Anterior cingulate cortex (tissue), 58 donors: ENCODE measurements around the gene CKAP2L.

Experiments used
- DNase-seq, 58 donors: peaks; one replicate each; lab custom pipeline; 2025; lab: John Stamatoyannopoulos, UW

Gene CKAP2L

DNA sequence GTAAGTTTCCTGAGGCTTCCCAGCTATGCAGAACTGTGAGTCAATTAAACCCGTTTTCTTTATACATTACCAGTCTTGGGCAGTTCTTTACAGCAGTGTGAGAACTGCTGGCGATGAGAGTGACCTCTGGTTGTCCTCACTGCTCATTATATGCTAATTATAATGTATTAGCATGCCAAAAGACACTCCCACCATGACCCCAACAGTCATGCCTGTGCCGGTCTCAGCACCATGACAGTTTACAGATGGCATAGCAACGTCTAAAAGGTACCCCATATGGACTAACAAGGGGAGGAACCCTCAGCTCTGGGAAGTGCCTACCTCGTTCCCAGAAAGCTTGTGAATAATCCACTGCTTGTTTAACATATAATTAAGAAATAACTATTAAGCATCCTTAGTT is 28.0 kb upstream of the CKAP2L start:
- DNase-seq, result no peak

DNA sequence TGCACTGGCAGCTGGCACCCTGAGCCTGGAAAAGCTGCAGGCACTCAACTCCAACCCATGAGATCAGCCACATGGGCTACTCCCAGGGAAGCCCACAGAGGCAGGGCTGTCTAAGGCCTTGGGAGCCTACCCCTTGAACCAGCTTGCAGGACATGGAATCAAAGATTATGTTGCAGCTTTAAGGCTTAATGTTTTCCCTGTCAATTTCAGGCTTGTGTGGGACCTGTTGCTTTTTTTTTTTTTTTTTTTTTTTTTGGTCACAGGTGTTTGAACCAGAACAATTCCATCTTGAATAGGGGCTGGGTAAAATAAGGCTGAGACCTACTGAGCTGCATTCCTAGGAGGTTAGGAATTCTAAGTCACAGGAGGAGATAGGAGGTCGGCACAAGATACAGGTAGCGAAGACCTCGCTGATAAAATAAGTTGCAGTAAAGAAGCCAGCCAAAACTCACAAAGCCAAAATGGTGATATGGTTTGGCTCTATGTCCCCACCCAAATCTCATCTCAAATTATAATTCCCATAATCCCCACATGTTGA is 27.4 kb upstream of the CKAP2L start:
- no peak for DNase-seq

DNA sequence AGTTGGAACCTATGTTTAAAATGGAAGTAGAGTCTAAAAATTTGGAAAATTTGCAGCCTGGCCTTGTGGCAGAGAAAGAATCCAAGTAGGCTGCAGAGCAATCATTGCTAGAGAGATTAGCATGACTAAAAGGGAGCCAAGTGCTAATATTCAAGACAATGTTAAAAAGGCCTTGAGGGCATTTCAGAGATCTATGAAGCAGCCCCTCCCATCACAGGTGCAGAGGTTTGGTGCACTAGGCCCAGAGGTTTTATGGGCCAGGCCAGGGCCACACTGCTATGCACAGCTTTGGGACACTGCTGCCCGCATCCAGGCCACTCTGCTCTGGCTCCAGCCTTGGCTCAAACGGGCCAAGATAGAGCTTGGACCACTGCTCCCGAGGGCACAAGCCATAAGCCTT is 26.6 kb upstream of the CKAP2L start:
- DNase-seq, result no peak

DNA sequence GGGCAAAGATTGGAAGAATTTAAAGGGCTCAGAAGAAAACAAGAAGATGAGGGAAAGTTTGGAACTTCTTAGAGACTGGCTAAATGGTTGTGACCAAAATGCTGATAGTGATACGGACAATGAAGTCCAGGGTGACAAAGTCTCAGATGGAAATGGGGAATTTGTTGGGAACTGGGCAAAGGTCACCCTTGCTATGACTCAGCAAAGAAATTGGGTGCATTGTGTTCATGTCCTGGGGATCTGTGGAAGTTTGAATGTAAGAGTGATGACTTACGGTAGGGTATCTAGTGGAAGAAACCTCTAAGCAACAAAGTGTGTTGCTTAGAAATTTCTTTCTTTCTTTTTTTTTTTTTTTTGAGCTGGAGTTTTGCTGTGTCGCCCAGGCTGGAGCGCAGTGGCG is 25.9 kb upstream of the CKAP2L start:
- DNase-seq, result no peak

DNA sequence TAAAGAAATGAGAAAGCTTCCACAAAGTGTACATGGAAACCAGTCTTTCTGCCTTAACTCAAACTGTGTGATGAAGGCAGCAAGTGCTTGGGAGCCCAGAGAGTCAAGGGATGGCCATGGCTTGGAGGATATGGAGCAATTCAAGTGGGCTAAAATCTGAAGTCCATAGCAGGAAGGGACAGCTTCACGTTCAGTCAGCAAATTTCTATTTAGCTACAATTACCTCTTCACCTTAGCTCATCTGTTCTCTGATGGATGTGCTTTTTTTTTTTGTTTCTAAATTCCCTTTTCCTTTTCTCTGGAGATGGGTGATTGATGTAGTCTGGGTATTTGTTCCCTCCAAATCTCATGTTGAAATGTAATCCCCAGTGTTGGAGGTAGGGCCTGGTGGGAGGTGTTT is 24.8 kb upstream of the CKAP2L start:
- no peak for DNase-seq

DNA sequence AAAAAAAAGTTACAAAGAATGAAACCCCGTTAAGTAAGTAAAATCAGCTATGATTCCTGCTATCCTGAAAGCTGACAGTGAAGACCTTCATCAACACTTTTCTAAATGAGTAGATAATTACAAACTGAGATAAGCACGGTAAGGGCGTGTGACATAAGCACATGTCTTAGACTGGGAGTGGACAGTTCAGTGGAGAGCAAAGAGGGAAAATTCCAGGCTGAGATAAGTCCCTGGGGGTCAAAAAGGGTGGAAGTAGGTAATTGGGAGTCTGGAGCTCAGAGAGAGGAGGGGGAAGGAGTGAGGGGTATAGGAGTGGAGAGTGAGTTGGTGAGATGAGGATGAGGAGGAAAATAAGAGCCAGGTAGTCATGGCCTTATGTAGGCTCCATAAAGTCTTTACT is 24.2 kb upstream of the CKAP2L start:
- DNase-seq, result no peak

DNA sequence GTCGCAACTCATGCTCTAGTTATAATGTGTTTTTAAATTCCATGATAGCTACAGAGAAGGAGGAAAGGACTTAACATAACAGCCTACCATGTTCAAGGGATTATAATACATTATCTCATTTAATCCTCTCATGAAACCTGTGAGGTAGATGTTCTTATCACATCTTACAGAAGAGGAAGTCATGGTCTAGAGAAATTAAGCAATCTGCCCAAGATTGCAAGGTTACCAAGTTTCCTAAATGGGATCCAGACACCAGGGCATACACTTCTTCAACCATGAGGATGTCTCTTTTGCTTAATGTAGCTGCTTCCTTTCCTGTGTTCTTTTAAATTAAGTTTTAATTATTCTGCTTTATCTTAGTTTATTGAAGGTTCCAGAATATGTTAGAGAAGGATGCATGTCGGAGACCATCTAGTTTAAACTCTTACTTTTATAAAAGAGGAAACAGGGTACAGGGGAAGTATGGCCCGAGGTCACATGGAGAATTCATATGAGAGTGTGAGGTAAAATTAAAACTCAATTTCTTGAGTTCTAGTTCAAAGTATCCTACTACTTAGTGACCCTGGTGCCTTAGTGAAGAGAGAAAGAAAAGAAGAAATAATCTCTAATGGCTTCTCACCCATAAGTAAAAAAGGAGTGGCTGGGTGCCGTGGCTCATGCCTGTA is 23.5 kb upstream of the CKAP2L start:
- DNase-seq, result no peak

DNA sequence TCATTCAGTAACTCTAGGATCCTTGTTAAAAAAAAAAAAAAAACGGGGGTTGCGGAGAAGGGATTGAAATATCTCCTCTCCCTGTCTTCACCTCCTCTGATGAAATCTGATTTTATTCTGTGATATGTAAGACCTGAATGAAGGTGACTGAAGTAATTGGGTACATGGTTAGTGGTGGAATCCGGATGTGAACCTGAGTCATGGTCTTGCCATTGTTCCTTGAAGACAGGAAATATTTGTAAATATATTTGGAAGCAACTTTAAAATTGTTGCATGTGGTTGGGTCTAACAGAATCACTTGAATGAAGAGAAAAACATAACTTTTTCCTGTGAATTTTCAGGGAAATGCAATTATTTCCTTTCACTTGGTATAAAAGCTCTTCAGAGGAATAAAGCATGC is 22.9 kb upstream of the CKAP2L start:
- DNase-seq, result no peak

DNA sequence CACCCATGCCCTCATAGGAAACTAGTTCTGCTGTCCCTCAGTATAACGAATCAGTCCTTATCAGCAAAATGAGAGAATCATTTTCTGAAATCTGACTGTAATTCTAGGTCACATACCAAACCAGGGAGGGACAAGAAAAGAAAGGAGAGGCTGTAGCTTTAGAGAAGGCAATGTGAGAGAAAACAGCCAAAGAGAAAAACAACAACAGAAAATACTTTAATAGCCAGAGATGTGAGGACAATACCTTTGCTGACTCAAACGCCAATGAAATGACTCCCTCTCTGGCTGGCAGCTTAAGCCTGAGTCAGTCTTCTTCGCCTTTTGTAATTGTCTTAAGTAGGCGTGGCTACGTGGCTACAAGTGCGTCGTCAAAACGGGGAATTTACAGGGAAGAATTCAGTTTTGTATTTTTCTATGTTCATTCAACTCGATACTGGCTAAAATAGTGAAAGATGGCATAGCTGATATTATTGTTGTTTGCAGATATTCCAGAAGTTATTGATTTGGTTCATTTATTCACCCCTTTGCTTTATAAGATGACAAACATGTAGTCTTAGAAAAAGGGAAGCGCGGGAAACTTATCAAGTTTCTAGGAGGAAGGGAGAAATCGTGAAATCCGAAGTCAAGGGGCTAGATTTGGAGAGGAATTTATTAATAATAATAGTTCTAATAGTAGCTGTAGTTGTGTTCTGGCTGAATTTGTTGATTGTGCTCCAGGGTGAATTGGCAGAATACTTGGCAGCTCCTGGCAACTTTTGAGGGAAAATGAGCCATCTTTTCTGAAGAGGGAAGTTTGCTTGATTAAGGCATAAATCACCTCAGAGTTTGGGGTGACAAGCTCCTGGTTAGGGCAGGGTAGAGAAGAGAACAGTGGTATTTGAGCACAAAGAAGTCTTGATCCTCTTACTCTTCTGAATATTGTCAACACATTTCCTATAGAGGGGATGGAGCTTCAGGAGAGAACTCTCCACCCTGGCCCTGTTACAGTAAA is 20.1 kb upstream of the CKAP2L start, which contains the start of gene IL1A:
TSS of gene IL1A (minus strand) at position 295 of the 991 bp plus-strand sequence. CDS start 723 bp downstream, outside the sequence.
- peak in 1 of 58 donors; percentile 2 for DNase-seq

DNA sequence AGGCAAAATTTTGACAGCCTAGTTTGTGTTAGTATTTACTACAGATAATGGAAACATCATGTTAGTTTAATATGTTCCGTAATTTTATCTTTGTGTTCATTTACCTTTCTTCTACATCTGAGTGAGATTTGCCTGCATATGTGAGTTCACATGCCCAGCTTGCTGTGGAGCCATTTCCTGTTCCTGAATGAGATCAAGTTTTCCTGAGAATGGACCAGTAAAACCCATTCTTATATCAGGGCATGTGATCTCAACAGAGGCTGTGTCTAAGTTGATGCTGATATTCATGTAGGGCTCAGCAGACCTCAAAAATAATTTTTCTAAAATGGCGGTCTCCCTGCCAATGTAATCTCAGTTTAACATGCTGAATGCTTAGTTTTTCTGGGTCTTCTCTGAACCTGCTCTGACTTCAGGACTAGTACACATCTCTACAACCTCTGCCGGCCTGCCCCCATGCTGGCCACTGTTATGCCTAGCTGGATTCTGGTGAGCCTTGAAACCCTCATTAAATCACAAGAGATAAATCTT is 18.8 kb upstream of the CKAP2L start:
- no peak for DNase-seq

DNA sequence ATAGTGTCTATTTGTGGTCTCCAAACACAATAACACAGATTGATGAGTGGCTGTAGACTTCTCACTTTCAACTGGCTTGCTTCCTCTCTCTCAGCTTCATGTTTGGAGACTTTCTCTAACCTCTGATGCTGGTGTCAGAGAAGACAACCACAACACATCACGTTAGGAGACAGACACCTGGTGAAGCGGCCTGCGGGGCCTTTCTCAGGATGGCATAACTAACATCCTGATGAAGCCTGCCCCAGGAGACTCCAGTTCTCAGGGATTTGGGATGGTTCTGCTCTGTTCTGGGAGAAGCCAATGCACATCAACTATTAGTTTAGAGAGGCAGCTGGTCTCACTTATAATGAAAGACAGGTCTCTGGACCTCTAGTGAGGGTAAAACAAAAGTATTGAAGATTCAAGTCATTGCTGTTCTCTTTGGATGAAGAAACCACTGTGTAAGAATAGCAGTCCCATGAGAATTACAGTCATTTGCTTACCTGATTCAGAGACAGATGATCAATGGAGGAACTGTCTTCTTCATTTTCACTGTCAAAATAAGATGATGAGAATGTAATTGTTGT is 17.9 kb upstream of the CKAP2L start:
- no peak for DNase-seq

DNA sequence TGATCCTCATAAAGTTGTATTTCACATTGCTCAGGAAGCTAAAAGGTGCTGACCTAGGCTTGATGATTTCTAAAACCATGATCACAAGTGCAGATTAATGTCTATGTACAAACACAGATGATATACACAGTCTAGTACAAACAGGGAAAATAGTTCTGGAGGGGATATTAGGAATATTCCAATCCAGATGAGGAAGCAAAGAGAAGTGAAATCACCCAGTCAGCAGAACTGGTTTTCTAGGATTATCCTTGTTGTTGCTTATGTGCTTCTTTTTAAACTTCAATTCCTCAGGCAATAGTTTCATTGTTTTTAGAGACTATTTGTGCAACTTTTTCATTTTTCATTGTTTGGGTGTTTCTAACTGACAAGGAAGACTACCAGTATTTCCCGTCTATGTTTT is 15.2 kb upstream of the CKAP2L start:
- DNase-seq, result no peak

DNA sequence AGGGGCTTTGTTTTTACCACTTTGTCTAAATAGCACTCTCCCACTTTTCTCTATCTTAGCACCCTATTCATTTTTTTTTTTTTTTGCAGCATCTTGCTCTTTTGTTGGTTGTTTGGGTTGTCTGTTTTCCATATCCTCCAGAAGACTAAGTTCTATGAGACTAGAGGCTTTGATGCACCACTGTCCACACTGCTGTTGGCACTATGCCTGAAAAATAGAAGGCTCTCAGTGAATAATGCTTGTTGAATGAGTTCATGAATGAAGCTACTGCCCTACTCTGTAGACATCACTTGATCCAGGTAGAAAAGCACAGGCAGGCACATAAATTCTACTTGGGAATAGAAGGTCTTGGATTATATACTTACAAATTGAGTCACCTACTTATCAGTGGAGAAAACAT is 12.6 kb upstream of the CKAP2L start:
- DNase-seq, result no peak

DNA sequence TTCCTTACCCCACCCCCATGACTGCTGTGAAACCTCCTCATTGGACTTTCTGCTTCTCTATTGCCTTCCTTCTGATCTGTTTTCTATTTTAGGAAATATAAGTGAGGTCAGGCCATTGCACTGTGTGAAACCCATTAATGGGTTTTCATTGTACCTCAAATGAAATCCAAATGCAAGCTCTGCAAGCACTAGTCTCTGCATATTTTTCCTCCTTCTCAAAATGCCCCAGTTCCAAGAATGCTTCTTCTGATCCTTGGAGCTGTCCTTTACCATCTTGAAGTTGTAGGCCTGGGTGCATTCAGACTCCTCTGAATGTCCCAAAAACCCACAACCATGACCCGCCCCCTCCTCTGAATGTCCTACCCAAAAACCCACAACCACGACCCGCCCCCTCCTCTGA is 11.7 kb upstream of the CKAP2L start:
- no peak for DNase-seq

DNA sequence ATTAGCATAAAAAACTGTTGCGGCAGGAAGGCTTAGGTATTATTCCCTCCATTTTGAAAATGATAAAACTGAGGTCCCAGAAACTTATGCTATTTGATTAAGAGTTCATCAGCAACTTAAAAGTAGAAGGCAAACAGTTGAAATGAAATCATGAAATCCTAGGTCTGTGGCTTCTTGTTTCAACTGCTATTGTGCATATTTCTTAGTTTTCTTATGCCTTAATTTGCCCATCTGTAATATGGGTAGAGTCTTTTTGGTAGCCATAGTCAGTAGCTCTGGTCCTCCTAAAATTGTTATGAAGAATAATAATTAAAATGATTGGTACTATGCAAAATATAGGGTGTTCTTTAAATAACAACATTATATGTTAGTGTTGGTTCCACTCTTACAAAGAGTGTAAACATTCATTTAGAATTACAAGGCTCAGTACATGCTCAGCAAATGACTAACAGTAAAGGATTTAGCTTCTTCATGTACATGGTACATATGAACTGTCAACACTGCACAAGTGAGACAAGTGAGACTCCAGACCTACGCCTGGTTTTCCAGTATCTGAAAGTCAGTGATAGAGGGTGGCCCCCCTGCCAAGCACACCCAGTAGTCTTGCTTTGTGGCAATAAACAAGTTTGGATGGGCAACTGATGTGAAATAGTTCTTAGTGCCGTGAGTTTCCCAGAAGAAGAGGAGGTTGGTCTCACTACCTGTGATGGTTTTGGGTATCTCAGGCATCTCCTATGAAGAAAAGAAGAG is 10.3 kb upstream of the CKAP2L start:
- no peak for DNase-seq

DNA sequence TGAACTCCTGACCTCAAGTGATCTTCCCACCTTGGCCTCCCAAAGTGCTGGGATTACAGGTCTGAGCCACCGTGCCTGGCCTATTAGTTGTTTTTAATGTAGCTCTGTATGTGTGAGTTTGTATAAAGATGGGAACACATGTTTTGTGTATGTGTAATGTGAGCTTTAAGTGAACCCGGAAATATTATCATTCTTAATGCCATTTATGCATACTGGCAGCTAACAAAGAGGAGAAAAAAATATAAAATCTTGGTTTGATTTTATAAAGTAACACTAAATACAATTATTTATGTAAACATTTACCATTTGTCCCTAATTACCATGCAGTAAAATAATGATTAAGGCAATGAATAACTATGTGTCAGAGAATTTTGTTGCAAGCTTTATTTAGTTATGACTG is 9.1 kb upstream of the CKAP2L start:
- no peak for DNase-seq

DNA sequence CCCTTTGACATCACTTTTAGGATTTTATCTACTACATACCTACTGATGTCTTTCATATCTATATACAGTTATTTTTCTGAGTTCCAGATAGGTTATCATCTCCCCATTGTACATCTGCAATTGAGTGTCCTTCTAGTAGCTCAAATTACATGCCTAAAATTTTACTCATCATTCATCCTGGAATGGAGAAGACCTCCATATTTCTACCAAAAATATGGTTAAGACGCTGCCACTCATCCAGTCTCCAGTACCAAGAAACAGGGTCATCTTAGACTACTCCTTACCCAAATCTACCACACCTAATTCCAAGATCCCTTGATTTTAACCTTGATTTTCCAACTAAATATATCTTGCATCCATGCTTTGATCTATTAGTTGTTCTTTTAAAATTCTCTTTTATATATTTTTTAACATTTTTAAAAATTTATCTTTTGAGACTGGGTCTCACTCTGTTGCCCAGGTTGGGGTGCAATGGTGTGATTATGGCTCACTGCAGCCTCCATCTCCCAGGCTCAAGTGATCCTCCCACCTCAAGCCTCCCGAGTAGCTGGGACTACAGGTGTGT is 8.6 kb upstream of the CKAP2L start:
- DNase-seq, result no peak

DNA sequence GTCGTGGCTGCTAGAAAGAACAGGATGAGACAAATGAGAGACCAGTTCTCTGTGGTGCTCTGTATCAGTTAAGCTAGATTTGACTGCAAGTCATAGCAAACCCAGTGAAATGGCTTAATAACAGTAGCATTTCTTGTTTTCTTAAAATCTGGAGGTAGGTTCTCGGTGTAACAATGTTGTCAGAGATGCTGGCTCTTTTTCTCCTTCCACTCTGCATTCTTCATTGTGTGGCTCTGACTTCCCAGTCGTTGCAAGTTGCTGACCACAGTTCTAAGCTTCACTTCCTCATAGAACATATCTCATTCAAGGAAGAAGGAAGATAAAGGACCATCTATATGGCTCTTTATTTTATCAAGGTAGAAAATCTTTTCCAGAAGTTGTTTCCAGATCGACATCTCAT is 7.9 kb upstream of the CKAP2L start:
- no peak for DNase-seq

DNA sequence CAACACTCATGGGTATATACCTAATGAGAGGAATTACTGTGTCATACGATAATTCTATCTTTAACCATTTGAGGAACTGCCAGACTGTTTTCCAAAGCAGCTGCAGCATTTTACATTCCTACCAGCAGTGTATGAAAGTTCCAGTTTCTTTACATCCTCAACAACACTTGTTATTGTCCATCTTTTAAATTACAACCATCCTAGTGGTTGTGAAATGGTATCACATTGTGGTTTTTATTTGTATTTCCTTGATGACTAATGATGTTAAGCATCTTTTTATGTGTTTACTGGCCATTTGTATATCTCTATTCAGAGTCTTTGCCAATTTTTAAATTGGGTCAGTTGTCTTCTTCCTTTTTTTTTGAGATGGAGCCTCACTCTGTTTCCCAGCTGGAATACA is 4.0 kb upstream of the CKAP2L start:
- DNase-seq, result no peak
